Rectal smooth muscle tissue (tissue), 1 donor: ENCODE data around the gene NCR2.

Experiments used
- H3K27ac ChIP-seq: one replicate; pipeline ENCODE4 v1.7.0; 2013; ENCODE audit warnings: low read depth, low read length, inconsistent platforms
- H3K27me3 ChIP-seq: one replicate; pipeline ENCODE4 v1.7.0; 2013; ENCODE audit warnings: low read length; ENCODE audit not compliant: control insufficient read depth, insufficient read depth
- H3K36me3 ChIP-seq: one replicate; pipeline ENCODE4 v1.7.0; 2013; ENCODE audit warnings: low read length; ENCODE audit not compliant: control insufficient read depth, insufficient read depth
- H3K4me1 ChIP-seq: one replicate; pipeline ENCODE4 v1.7.0; 2013; ENCODE audit warnings: low read length; ENCODE audit not compliant: control insufficient read depth, insufficient read depth
- H3K4me3 ChIP-seq: one replicate; pipeline ENCODE4 v1.7.0; 2013; ENCODE audit warnings: low read length
- H3K9ac ChIP-seq: one replicate; pipeline ENCODE4 v1.7.0; 2013; ENCODE audit warnings: low read length

Gene NCR2

GRCh38 chr6:41335943-41336342 lies 535 bp downstream of the NCR2 start:
- H3K27ac ChIP-seq = no peak overlapping the region
- H3K9ac ChIP-seq = no peak overlapping the region
- H3K4me3 ChIP-seq = no peak overlapping the region
- no peaks in the 10 kb centered on the region for H3K27me3 ChIP-seq
- H3K4me1 ChIP-seq = no peaks in the 10 kb centered on the region
- H3K36me3 ChIP-seq = no peaks in the 10 kb centered on the region

DNA sequence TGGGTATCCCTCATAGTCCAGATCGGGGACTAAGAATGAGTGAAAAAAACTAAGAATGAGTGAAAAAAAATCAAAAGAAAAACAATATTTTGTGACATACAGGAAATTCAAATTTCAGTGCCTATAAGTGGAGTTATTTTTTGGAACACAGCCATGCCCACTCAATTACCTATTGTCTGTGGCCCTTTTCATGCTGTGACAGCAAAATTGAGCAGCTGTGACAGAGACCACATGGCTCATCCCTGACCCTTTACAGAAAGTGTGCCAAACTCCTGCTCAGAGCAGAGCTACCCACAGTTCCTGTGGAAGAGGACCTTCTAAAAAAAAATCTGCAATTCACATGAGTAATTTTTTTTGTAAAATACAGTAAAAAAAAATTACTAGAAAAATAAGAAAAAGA lies 1.4 kb downstream of the NCR2 start:
- no peaks in the 10 kb centered on the region for H3K27me3 ChIP-seq
- no peaks in the 10 kb centered on the region for H3K36me3 ChIP-seq
- no peaks in the 10 kb centered on the region for H3K4me1 ChIP-seq
- no peak overlapping the region for H3K4me3 ChIP-seq
- no peak overlapping the region for H3K9ac ChIP-seq
- H3K27ac ChIP-seq = no peak overlapping the region

GRCh38 chr6:41337709-41338108 lies 2.3 kb downstream of the NCR2 start:
- no peak overlapping the region for H3K27ac ChIP-seq
- no peak overlapping the region for H3K4me3 ChIP-seq
- no peaks in the 10 kb centered on the region for H3K36me3 ChIP-seq
- H3K9ac ChIP-seq = no peak overlapping the region
- H3K4me1 ChIP-seq = no peaks in the 10 kb centered on the region
- no peaks in the 10 kb centered on the region for H3K27me3 ChIP-seq

- Histone ChIP-seq H3K27me3 (no peaks in the 10 kb centered on the region), H3K4me3 (no peak overlapping the region), H3K4me1 (no peaks in the 10 kb centered on the region)
Observed at GRCh38 chr6:41338659-41339058, 3.3 kb downstream of the NCR2 start.

DNA sequence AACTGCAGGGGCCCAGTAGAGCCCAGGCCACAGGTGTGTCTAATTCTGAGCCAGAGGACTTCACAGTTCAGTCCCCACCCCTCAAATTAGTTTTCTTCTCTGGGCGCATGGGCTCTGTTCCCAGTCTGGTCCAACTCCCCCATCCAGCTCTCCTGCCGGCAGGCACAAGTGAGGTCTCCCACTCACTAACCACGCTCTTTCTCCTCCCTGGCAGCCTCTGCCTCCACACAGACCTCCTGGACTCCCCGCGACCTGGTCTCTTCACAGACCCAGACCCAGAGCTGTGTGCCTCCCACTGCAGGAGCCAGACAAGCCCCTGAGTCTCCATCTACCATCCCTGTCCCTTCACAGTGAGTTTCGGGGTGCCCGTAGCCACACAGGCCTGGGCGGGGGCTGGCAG lies 6.2 kb downstream of the NCR2 start:
- no peak overlapping the region for H3K4me3 ChIP-seq
- H3K27me3 ChIP-seq = no peaks in the 10 kb centered on the region

More at GRCh38 chr6:41338659-41339058, 3.3 kb downstream of the NCR2 start:
- Histone ChIP-seq H3K36me3 (no peaks in the 10 kb centered on the region), H3K27ac (no peak overlapping the region), H3K9ac (no peak overlapping the region)

GRCh38 chr6:41342241-41342640 lies 6.8 kb downstream of the NCR2 start:
- H3K9ac ChIP-seq = no peak overlapping the region
- H3K27ac ChIP-seq = no peak overlapping the region
- H3K36me3 ChIP-seq = no peaks in the 10 kb centered on the region
- no peaks in the 10 kb centered on the region for H3K4me1 ChIP-seq
- no peaks in the 10 kb centered on the region for H3K27me3 ChIP-seq
- no peak overlapping the region for H3K4me3 ChIP-seq

More for the DNA sequence above, 6.2 kb downstream of the NCR2 start:
- Histone ChIP-seq H3K4me1 (no peaks in the 10 kb centered on the region), H3K27ac (no peak overlapping the region), H3K36me3 (no peaks in the 10 kb centered on the region), H3K9ac (no peak overlapping the region)

GRCh38 chr6:41343641-41344187 lies 8.3 kb downstream of the NCR2 start:
- Histone ChIP-seq H3K27ac (no peak overlapping the region), H3K9ac (no peak overlapping the region), H3K27me3 (no peaks in the 10 kb centered on the region), H3K4me3 (no peak overlapping the region), H3K4me1 (no peaks in the 10 kb centered on the region), H3K36me3 (no peaks in the 10 kb centered on the region)

GRCh38 chr6:41344876-41345275 lies 9.5 kb downstream of the NCR2 start:
- Histone ChIP-seq H3K4me1 (no peaks in the 10 kb centered on the region), H3K9ac (no peak overlapping the region), H3K27ac (no peak overlapping the region), H3K27me3 (no peaks in the 10 kb centered on the region), H3K4me3 (no peak overlapping the region), H3K36me3 (no peaks in the 10 kb centered on the region)

GRCh38 chr6:41345901-41346300 lies 10.5 kb downstream of the NCR2 start:
- Histone ChIP-seq H3K9ac (no peak overlapping the region), H3K4me1 (no peaks in the 10 kb centered on the region), H3K27ac (no peak overlapping the region), H3K27me3 (no peaks in the 10 kb centered on the region), H3K36me3 (no peaks in the 10 kb centered on the region), H3K4me3 (no peak overlapping the region)

- no peak overlapping the region for H3K9ac ChIP-seq
- H3K36me3 ChIP-seq = no peaks in the 10 kb centered on the region
- no peak overlapping the region for H3K4me3 ChIP-seq
- H3K27ac ChIP-seq = no peak overlapping the region
- no peaks in the 10 kb centered on the region for H3K27me3 ChIP-seq
- H3K4me1 ChIP-seq = no peaks in the 10 kb centered on the region
Observed at GRCh38 chr6:41346441-41346840, 11.0 kb downstream of the NCR2 start.

GRCh38 chr6:41347378-41348050 lies 12.1 kb downstream of the NCR2 start:
- H3K9ac ChIP-seq = no peak overlapping the region
- H3K36me3 ChIP-seq = no peaks in the 10 kb centered on the region
- no peak overlapping the region for H3K4me3 ChIP-seq
- H3K27me3 ChIP-seq = no peaks in the 10 kb centered on the region
- no peaks in the 10 kb centered on the region for H3K4me1 ChIP-seq
- no peak overlapping the region for H3K27ac ChIP-seq

GRCh38 chr6:41348934-41349333 lies 13.5 kb downstream of the NCR2 start:
- no peaks in the 10 kb centered on the region for H3K27me3 ChIP-seq
- H3K27ac ChIP-seq = no peak overlapping the region
- no peak overlapping the region for H3K9ac ChIP-seq

DNA sequence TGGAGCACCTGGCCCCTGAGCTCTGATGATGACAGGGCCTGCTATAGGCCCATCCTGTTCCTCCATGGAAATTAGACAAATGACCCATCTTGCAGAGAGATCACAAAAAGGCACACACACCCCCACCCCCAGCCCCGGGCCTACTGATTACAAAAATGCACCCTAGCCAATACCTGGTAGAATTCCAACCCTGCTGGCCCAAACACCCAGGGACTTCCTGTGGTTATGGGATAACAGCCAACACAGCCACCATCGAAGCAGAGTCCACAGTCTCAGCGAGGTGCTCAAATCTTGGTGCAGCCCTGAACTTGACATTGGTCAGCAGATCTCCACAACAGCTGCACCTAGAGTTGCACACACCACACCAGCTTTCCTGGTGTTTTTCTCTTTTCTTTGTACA lies 17.0 kb downstream of the NCR2 start:
- no peak overlapping the region for H3K9ac ChIP-seq
- no peak overlapping the region for H3K27ac ChIP-seq
- no peaks in the 10 kb centered on the region for H3K27me3 ChIP-seq

More at GRCh38 chr6:41348934-41349333, 13.5 kb downstream of the NCR2 start:
- H3K4me3 ChIP-seq = no peak overlapping the region
- H3K36me3 ChIP-seq = no peaks in the 10 kb centered on the region
- H3K4me1 ChIP-seq = no peaks in the 10 kb centered on the region

More for the DNA sequence above, 17.0 kb downstream of the NCR2 start:
- Histone ChIP-seq H3K36me3 (no peaks in the 10 kb centered on the region), H3K4me1 (no peaks in the 10 kb centered on the region), H3K4me3 (no peak overlapping the region)
